Erythroblast (primary cell): ENCODE data around the gene FRAS1.

Source experiments
- GATA1 ChIP-seq: IDR thresholded peaks from 2 replicates; pipeline ENCODE4 v1.6.1; 2011; ENCODE audit warnings: low read depth, mild to moderate bottlenecking, control low read depth, low read length, moderate library complexity
- POLR2A ChIP-seq: IDR thresholded peaks from 2 replicates; pipeline ENCODE4 v1.6.1; 2011; ENCODE audit warnings: mild to moderate bottlenecking, low read length

DNA sequence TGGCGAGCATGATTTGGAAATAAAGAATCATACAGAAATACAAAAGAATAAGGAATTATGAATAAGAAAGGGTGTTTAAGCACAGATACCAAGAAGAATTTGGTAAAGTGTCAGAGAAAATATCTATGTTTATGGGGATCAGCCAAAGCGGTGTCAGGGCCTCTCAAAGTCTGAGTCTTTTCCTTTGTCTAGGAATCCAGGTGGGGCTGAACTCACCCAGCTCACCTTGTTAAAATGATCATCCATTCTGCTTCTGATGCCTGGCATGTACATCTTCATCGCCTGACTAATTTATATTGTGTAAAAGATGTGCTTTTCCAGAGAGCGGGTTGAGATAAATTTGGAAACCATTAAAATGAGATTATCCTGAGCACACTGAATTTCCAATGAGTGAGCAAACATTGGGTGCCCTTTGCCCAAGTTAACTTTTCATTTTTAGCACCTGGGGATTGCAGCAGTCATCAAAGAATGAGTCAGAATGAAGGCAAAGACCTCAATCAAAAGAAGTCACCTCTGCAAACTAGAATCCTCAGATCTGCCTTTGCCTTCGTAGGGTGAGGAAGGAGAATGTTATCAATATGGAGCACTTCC lies 352.6 kb downstream of the FRAS1 start:
- TF ChIP-seq POLR2A, result no peak
- no peak for TF ChIP-seq GATA1
